Endothelial cell of umbilical vein (primary cell): ENCODE measurements around the gene RRP36. TPM values are rescaled to one million over a fixed set of nuclear protein-coding genes. Genes with fewer than 3 reads are reported as not detected.

Experiments
- BruUV-seq: library from RNA; stranded (reverse); fragments of 400-500 nt; replicated peaks from 2 replicates; lab custom pipeline; 2021; lab: Mats Ljungman, UMichigan
- CTCF ChIA-PET: fragments of 300-600, 350-600 bp; sonication (Branson Sonifier 250); formaldehyde crosslinking; loops from one replicate; lab custom pipeline; 2021; ENCODE audit warnings: antibody characterized with exemption, inconsistent platforms; lab: Charles Lee
- POLR2A ChIA-PET: fragments of 300-600, 350-600 bp; sonication (Branson Sonifier 250); formaldehyde crosslinking; loops from one replicate; lab custom pipeline; 2021; ENCODE audit warnings: antibody characterized with exemption, inconsistent platforms; lab: Charles Lee
- DNase-seq: peaks from one replicate; pipeline ENCODE4 v3.0.0-alpha.2; 2011; ENCODE audit warnings: low read depth, low spot score
- FAIRE-seq: peaks from 2 replicates; lab custom pipeline; 2011; peaks lifted over from hg19 to GRCh38; lab: Jason Lieb, UNC
- H2AFZ ChIP-seq: 2 replicates; pipeline ENCODE4 v1.6.0; 2012; ENCODE audit warnings: low read depth, low read length, control low read depth, inconsistent platforms
- H3K27ac ChIP-seq: 2 replicates; pipeline ENCODE4 v1.5.1; 2011; ENCODE audit warnings: low read depth, mild to moderate bottlenecking, control low read depth, low read length, moderate library complexity; ENCODE audit not compliant: insufficient read depth
- H3K27me3 ChIP-seq, 2 experiments: 2 replicates each; pipeline versions ENCODE4 v1.6.0 to v1.6.1; 2011; ENCODE audit warnings: low read length in 2 of 2, mixed read lengths in 1 of 2; ENCODE audit not compliant: control insufficient read depth in 2 of 2, insufficient read depth in 2 of 2
- H3K36me3 ChIP-seq, 2 experiments: 2 replicates in 1 of 2; 3 replicates in 1 of 2; pipeline ENCODE4 v1.5.1; 2011; ENCODE audit warnings: low read length in 2 of 2, mild to moderate bottlenecking in 1 of 2, moderate library complexity in 1 of 2; ENCODE audit not compliant: control insufficient read depth in 2 of 2, insufficient read depth in 2 of 2; ENCODE audit errors: extremely low read depth in 1 of 2
- H3K4me1 ChIP-seq: 3 replicates; pipeline ENCODE4 v1.5.1; 2011; ENCODE audit warnings: mild to moderate bottlenecking, low read length; ENCODE audit not compliant: control insufficient read depth, insufficient read depth; ENCODE audit errors: extremely low read depth
- H3K4me2 ChIP-seq: 2 replicates; pipeline ENCODE4 v1.6.1; 2011; ENCODE audit warnings: low read length, control low read depth, mixed read lengths; ENCODE audit not compliant: insufficient read depth
- H3K4me3 ChIP-seq, 3 experiments: fragments of 200-600 bp in 1 of 3; sonication (generic), shearing (Covaris generic) in 1 of 3; replicated peaks in 1 of 3; 2 replicates each; pipeline ENCODE4 v1.5.1; 2011 to 2016; ENCODE audit warnings: control low read depth in 3 of 3, low read length in 3 of 3, mild to moderate bottlenecking in 2 of 3, inconsistent platforms in 1 of 3, low read depth in 1 of 3, moderate library complexity in 1 of 3; ENCODE audit not compliant: insufficient read depth in 1 of 3
- H3K79me2 ChIP-seq: 2 replicates; pipeline ENCODE4 v1.6.0; 2012; ENCODE audit warnings: low read length, inconsistent platforms; ENCODE audit not compliant: control insufficient read depth, insufficient read depth
- H3K9ac ChIP-seq: replicated peaks from 2 replicates; pipeline ENCODE3; 2011; ENCODE audit warnings: low read length, control low read depth; ENCODE audit not compliant: insufficient read depth; ENCODE audit errors: extremely low read depth
- H3K9me1 ChIP-seq: replicated peaks from 3 replicates; pipeline ENCODE4 v1.6.0; 2011; ENCODE audit warnings: mild to moderate bottlenecking, low read length; ENCODE audit not compliant: control insufficient read depth, insufficient read depth; ENCODE audit errors: extremely low read depth
- H3K9me3 ChIP-seq: replicated peaks from 2 replicates; pipeline ENCODE4 v1.5.1; 2012; ENCODE audit warnings: low read length, inconsistent platforms; ENCODE audit not compliant: control insufficient read depth, insufficient read depth
- H4K20me1 ChIP-seq: replicated peaks from 2 replicates; pipeline ENCODE3; 2011; ENCODE audit warnings: mild to moderate bottlenecking, low read length; ENCODE audit not compliant: control insufficient read depth, insufficient read depth; ENCODE audit errors: extremely low read depth
- CTCF ChIP-seq, 2 donors: IDR thresholded peaks; 1 replicate in 1 of 2; 2 replicates in 1 of 2; pipeline ENCODE4 v1.5.1; 2011; ENCODE audit warnings: low read length in 2 of 2, mild to moderate bottlenecking in 2 of 2, moderate library complexity in 2 of 2, control low read depth in 1 of 2, inconsistent platforms in 1 of 2, low read depth in 1 of 2; ENCODE audit not compliant: insufficient read depth in 1 of 2; ENCODE audit errors: extremely low read depth in 1 of 2
- EZH2 ChIP-seq: IDR thresholded peaks from 2 replicates; pipeline ENCODE4 v1.6.1; 2012; ENCODE audit warnings: borderline replicate concordance, low read depth, mild to moderate bottlenecking, moderate library complexity, low read length, inconsistent platforms; ENCODE audit not compliant: severe bottlenecking
- FOS ChIP-seq: IDR thresholded peaks from 2 replicates; pipeline ENCODE4 v1.6.1; 2011; ENCODE audit warnings: mild to moderate bottlenecking, low read length, moderate library complexity, borderline replicate concordance; ENCODE audit not compliant: insufficient read depth
- GATA2 ChIP-seq: IDR thresholded peaks from 2 replicates; pipeline ENCODE4 v1.7.0; 2011; ENCODE audit warnings: low read depth, mild to moderate bottlenecking, moderate library complexity, mixed read lengths, low read length; ENCODE audit not compliant: insufficient read length, insufficient read depth
- JUN ChIP-seq: IDR thresholded peaks from 2 replicates; pipeline ENCODE4 v1.6.1; 2011; ENCODE audit warnings: borderline replicate concordance, low read depth; ENCODE audit not compliant: insufficient read length, insufficient read depth
- MYC ChIP-seq: IDR thresholded peaks from one replicate; pipeline ENCODE4 v1.6.1; 2011; ENCODE audit warnings: mild to moderate bottlenecking, low read depth, low read length
- POLR2A ChIP-seq: IDR thresholded peaks from 2 replicates; pipeline ENCODE4 v1.6.1; 2012; ENCODE audit warnings: low read depth, mild to moderate bottlenecking, control low read depth, low read length
- POLR2AphosphoS5 ChIP-seq: IDR thresholded peaks from 2 replicates; pipeline ENCODE4 v1.6.1; 2012; ENCODE audit warnings: low read depth, mild to moderate bottlenecking, control low read depth, low read length, moderate library complexity; ENCODE audit not compliant: insufficient read depth
- dilution Hi-C: fragments of 300-500 bp; cut with MboI; formaldehyde crosslinking; loops from one replicate; pipeline ENCODE4 v1.15.0; 2019; ENCODE audit warnings: low sequenced_read_pairs; ENCODE audit not compliant: extremely low pct_ligation_motif_present
- intact Hi-C: fragments of 100-400 bp; cut with micrococcal nuclease; formaldehyde crosslinking; loops from one replicate; pipeline ENCODE4 v1.10.0; 2022
- polyA plus RNA-seq, 4 experiments: library from polyadenylated mRNA; depleted of rRNA in 3 of 4; stranded (reverse) in 3 of 4; unstranded in 1 of 4; fragments of >200 nt; gene quantifications; 2 replicates each; pipeline versions ENCODE4 v1.2.1 to v1.2.3, GENCODE V29; 2011 to 2012; ENCODE audit warnings: missing spikeins in 1 of 4
- total RNA-seq: library from RNA; stranded (reverse); gene quantifications from 2 replicates; pipeline ENCODE4 v1.2.3, GENCODE V29; 2021
- TF ChIP-seq, protein P1 (sequence below): IDR thresholded peaks from 2 replicates; pipeline ENCODE4 v1.6.1; 2011; ENCODE audit not compliant: insufficient read depth, insufficient read length

RRP36 gene
- total and polyA plus RNA-seq, 2 donors (not counting 3 experiments of a cell fraction or from before 2014, with no cell fraction given) = 40.2 to 103 TPM

DNA sequence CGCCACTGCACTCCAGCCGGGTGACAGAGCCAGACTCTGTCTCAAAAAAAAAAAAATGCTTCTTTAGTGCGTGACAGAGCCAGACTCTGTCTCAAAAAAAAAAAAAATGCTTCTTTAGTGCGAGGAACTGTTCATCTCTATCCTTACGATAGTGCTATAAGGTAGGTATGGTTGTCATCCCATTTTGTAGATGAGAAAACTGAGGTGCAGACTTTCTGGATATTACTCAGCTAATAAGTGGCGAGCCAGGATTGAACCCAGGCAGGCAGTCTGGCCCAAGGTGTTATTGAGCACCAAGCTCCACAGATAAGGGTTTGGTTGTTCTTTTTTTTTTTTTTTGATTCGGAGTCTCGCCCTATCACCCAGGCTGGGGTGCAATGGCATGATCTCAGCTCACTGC lies 19.6 kb upstream of the RRP36 start:
- Histone ChIP-seq H3K4me1 (no peaks in the 10 kb centered on the region), H3K4me2 (no peak overlapping the region), H3K27me3 (no peaks in the 10 kb centered on the region), H3K36me3 (peaks cover 0 to 2% of the 10 kb centered on the region in 2 experiments), H4K20me1 (no peaks in the 10 kb centered on the region), H3K9me1 (no peaks in the 10 kb centered on the region), H3K4me3 (no peak overlapping the region), H3K27ac (no peak overlapping the region), H3K79me2 (no peaks in the 10 kb centered on the region), H2AFZ (no peak overlapping the region), H3K9ac (no peak overlapping the region), H3K9me3 (no peaks in the 10 kb centered on the region)
- DNase-seq = no peak
- intact Hi-C loops = no loop called here
- BruUV-seq = no TSS peak
- TF ChIP-seq FOS (no peak), JUN (no peak), MYC (no peak), CTCF (IDR thresholded peaks at IDR 0.05; ENCODE audit: extremely low read depth in 1 of 2, insufficient read depth in 1 of 2, low read depth in 1 of 2, low read length in 2 of 2) (no peak), POLR2A (no peak), POLR2AphosphoS5 (no peak), EZH2 (no peak), GATA2 (no peak)
- TF ChIP-seq, protein P1, sequence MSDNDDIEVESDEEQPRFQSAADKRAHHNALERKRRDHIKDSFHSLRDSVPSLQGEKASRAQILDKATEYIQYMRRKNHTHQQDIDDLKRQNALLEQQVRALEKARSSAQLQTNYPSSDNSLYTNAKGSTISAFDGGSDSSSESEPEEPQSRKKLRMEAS = no peak
- CTCF ChIA-PET = interaction anchor here (0.6 to 0.8 kb wide), 2 partner anchors 142 to 1134 kb away, joined by 3 to 4 read pairs; no protein-coding TSS in a partner anchor
- dilution Hi-C loops = no loop called here
- POLR2A ChIA-PET = no interaction called here
- FAIRE-seq = no peak
